Measurements from ENCODE around the gene ARID1B.

ARID1B gene

DNA sequence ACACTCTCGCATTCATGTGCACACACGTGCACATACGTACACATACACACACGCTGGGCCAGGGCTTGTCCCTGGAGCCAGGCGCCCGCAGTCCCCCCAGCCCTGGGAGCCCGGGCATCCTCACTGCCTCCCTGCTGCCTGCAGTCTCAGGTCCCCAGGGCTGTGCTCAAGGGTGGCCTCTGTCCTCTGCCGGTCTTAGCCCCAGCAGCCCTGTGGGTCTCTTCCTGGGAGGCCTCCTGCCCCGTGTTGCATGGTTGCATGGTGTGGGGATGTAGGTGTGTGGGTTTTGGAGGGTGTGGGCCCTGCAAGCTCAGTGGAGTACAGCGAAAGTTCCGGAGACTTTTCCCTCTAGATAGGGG is 444.6 kb downstream of the ARID1B start:
- no peak for DNase-seq

GRCh38 chr6:157222201-157222981 is 445.2 kb downstream of the ARID1B start:
- no peak for DNase-seq

DNA sequence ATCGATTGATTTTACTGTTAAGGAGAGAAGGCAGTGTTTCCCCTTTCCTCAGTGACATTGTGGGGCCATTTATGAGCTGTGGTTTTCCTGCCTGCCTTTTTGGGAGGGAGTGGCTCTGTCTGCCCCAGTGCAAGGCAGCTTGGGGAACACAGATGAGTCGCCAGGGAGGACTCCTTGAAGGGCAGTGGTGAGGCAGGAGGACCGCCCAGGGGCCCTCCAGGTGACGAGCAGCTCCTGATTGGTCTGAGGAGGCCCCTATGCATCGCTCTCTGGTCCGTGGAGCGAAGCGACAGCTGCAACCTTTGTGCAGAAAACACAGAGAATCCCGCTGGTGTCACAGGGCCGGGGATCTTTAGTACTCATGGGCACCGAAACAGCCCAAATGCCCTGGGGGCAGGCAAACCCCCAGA is 445.8 kb downstream of the ARID1B start:
- peak; percentile 22 for DNase-seq

- DNase-seq: no peak
Observed at GRCh38 chr6:157223511-157223910, 446.3 kb downstream of the ARID1B start.

- DNase-seq: no peak
Observed at GRCh38 chr6:157224178-157224950, 447.2 kb downstream of the ARID1B start.

DNA sequence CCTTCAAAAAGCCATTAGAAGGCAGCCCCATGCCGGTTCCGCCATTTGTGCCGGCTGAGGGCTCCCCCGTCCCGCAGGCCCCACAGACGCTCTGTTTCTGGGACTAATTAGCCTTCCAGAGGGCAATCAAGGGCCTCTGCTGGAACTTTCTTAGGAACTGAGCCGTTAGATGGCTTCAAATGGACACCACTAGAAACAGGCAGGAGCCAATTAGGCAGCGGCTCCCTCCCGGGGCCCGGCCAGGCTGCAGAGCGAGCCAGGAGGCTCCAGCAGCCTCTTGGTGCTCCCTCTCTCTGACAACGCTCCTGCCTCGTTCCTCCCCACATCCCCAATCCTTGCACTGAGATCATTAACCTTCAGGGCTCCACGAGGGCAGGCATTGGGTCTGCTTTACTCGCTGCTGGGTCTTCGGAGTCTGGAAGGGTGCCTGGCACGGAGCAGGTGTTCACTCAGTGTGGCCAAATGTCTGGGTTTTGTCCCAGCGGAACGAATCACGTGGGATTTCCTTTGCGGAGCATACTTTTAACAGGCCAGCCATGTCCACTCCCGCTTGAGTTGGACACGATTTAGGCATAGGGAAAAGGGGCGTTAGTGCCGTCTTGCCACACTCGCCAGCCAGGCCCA is 447.9 kb downstream of the ARID1B start:
- DNase-seq: no peak

DNA sequence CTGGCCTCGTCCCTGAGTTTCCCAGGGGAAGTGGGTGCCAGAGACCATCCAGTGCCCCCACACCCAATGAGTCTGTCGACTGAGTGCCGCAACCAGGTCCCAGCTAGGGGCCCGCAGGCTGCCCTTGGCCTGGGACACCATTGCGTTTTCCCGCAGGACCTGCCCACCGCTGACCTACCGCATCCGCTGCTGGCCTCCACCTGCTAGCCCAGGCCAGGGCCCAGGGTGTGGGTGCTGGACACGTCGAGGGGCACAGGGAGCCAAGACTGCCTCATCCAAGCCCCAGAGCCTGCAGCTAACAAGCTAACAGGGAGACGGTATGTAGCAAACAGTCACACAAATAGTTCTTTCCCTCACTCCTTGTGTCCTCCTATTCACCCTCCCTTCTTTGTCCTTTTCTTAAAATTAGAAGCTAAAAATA is 448.4 kb downstream of the ARID1B start:
- no peak for DNase-seq

GRCh38 chr6:157226026-157226625 is 448.9 kb downstream of the ARID1B start:
- DNase-seq: no peak

GRCh38 chr6:157226761-157227160 is 449.6 kb downstream of the ARID1B start:
- peak; percentile 57 for DNase-seq

DNA sequence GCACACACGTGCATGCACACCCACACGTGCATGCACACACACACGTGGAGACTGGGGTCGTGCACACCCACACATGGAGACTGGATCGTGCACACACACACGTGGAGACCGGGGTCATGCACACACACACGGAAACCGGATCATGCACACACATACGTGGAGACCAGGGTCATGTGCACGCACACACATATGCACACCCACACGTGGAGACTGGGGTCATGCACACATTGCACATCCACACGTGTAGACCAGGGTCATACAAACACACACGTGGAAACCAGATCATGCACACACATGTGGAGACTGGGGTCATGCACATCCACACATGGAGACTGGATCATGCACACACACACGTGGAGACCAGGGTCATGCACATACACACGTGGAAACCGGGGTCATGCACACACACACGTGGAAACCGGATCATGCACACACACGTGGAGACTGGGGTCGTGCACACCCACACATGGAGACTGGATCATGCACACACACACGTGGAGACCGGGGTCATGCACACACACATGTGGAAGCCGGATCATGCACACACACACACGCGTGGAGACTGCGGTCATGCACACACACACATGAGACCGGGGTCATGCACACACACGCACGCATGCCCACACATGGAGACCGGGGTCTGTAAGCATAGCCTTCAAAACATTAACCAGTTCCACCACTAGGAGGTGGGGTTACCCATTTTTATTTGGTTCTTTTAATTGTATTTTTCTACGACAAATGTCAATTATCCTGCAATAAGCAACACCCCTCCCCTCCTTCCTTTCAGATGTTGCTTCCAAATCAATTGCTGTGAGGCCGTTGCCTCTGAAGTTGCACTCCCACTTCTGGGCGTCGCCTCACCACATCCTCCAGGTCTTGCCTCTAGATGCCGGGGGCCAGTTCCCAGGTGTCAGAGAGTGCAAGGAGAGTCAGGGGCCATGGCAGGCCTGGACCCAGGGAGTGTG is 450.3 kb downstream of the ARID1B start:
- DNase-seq: peak; percentile 62

GRCh38 chr6:157228426-157229131 is 451.4 kb downstream of the ARID1B start:
- DNase-seq: no peak

GRCh38 chr6:157229132-157229618 is 452.0 kb downstream of the ARID1B start:
- no peak for DNase-seq

- DNase-seq: no peak
Observed at GRCh38 chr6:157229713-157230112, 452.5 kb downstream of the ARID1B start.

- no peak for DNase-seq
Observed at GRCh38 chr6:157230910-157231309, 453.7 kb downstream of the ARID1B start.

GRCh38 chr6:157232161-157232895 is 455.1 kb downstream of the ARID1B start:
- no peak for DNase-seq

DNA sequence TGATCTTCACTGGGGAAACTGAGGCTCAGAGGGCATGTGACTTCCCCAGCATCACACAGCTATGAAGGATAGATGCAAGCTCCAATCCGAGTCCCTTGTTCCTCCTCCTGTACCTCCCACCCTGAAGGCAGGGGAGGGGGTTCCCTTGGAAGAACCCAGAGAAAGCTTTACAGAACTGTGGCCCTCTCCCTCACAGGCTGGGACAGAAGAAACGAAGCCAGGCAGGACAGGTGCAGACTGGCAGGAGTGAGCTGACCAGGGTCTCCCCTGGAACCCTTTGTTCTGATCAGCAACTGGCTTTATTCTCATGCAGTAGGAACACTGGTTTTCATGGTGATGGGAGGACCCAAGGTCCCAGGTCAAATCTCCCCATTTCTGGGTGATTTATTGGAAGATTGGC is 456.0 kb downstream of the ARID1B start:
- no peak for DNase-seq

DNA sequence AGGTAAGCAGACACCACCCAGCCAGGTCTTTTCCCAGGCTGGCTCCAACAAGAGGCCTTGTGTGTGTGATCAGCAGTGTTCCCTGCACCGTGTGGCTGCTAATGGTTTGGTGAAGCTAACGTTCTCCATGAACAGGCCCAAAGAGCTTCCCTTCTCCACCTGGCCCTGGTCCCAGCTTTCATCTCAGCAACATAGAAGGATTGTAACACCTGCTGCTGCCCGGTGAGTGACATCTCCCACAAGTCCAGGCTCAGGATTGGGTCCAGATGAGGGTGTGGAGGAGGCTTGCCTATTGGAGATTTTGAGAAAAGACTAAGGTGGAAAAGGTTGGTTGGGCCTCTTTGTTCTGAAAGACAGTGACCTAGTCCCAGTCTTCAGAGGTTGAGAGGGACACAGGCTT is 456.5 kb downstream of the ARID1B start:
- DNase-seq: no peak

GRCh38 chr6:157235600-157236039 is 458.4 kb downstream of the ARID1B start:
- peak; percentile 43 for DNase-seq

DNA sequence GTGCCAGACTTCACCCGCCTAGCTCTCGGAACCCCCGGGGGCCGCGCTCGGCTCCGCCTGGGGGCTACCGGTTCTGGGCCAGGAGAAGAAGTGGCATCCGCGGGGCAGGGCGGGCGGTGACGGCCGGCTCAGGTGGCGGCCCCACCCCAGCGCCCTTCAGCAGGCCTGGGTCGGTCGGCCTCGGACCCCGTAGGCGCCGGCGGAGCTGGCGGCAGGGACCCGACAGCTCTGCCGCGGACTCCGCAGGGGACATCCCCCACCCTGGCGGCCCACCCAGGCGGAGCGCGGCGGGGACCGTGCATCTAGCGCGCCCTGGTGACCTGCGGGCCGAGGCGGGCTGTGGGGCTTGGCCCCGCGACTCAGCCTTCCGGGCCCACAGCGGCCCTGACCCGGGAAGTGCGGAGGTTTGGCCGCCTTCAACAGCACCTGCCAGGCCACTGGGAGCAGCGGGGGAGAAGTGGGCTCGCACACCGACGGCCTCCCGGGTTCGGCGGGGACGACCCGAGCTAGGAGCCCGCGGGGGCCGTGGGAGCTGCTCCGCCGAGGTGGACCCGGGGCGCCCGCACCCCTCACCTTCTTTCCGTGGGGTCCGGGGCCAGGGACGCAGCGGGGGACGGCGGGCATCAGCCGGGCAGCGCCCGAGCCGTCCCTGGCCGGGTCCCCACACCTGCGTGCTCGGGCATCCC is 459.0 kb downstream of the ARID1B start:
- DNase-seq: no peak

DNA sequence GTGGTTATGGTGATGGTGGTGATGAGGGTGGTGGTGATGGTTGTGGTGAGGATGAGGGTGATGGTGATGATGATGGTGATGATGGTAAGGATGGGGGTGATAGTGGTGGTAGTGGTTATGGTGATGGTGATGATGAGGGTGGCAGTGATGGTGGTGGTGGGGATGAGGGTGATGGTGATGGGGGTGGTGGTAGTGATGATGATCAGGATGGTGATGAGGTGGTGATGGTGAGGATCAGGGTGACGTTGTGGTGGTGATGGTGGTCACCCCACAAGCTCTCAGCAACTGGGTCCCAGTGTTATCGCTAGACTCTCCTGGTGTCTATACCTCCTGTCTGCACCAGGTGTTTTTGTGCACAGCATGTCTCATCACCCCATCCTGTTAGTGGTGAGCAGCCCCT is 461.2 kb downstream of the ARID1B start:
- DNase-seq: no peak
